HEK293 (cell line): ENCODE measurements around the gene PSMB11.
A peak's percentile ranks its signal among the peaks of the same experiment; 100 is the strongest.

Experiments used
- ATF2 ChIP-seq: fragments of 450-650 bp; formaldehyde crosslinking; IDR thresholded peaks from 2 replicates; pipeline ENCODE4 v1.5.1; 2016; ENCODE audit warnings: missing biosample characterization, missing genetic modification characterization, low read depth
- CTCF ChIP-seq: fragments of 450-650 bp; formaldehyde crosslinking; IDR thresholded peaks from 2 replicates; pipeline ENCODE4 v1.5.1; 2016; ENCODE audit warnings: missing biosample characterization, missing genetic modification characterization
- IKZF3 ChIP-seq: fragments of 450-650 bp; IDR thresholded peaks from 2 replicates; pipeline ENCODE4 v1.5.0; 2018; ENCODE audit warnings: missing biosample characterization, mild to moderate bottlenecking, missing genetic modification characterization, moderate library complexity
- PATZ1 ChIP-seq: fragments of 450-650 bp; formaldehyde crosslinking; IDR thresholded peaks from 2 replicates; pipeline ENCODE4 v1.5.1; 2016; ENCODE audit warnings: missing biosample characterization, missing genetic modification characterization
- REST ChIP-seq: fragments of 450-650 bp; formaldehyde crosslinking; IDR thresholded peaks from 2 replicates; pipeline ENCODE4 v1.5.1; 2016; ENCODE audit warnings: missing biosample characterization, missing genetic modification characterization
- ZNF324 ChIP-seq: fragments of 450-650 bp; formaldehyde crosslinking; IDR thresholded peaks from 2 replicates; pipeline ENCODE4 v1.5.1; 2016; ENCODE audit warnings: missing biosample characterization, missing genetic modification characterization
- ZNF341 ChIP-seq: fragments of 450-650 bp; formaldehyde crosslinking; IDR thresholded peaks from 2 replicates; pipeline ENCODE4; 2016; ENCODE audit warnings: low read depth, missing biosample characterization, missing genetic modification characterization
- ZNF473 ChIP-seq: fragments of 450-650 bp; formaldehyde crosslinking; IDR thresholded peaks from 2 replicates; pipeline ENCODE4 v1.5.1; 2017; ENCODE audit warnings: missing biosample characterization, missing genetic modification characterization
- ZNF596 ChIP-seq: fragments of 450-650 bp; IDR thresholded peaks from 2 replicates; pipeline ENCODE4 v1.5.0; 2018; ENCODE audit warnings: missing biosample characterization, mild to moderate bottlenecking, missing genetic modification characterization, moderate library complexity
- ZNF629 ChIP-seq: fragments of 450-650 bp; formaldehyde crosslinking; IDR thresholded peaks from 2 replicates; pipeline ENCODE4 v1.5.1; 2017; ENCODE audit warnings: missing biosample characterization, missing genetic modification characterization
- ZNF660 ChIP-seq: fragments of 450-650 bp; IDR thresholded peaks from 2 replicates; pipeline ENCODE4 v1.5.1; 2018; ENCODE audit warnings: missing biosample characterization, mild to moderate bottlenecking, missing genetic modification characterization
- ZNF677 ChIP-seq: fragments of 450-650 bp; IDR thresholded peaks from 2 replicates; pipeline ENCODE4 v1.5.0; 2018; ENCODE audit warnings: missing biosample characterization, mild to moderate bottlenecking, missing genetic modification characterization, moderate library complexity
- ZNF776 ChIP-seq: fragments of 450-650 bp; formaldehyde crosslinking; IDR thresholded peaks from 2 replicates; pipeline ENCODE4 v1.5.0; 2017; ENCODE audit warnings: missing biosample characterization, missing genetic modification characterization, borderline replicate concordance
- ZNF777 ChIP-seq: fragments of 450-650 bp; formaldehyde crosslinking; IDR thresholded peaks from 2 replicates; pipeline ENCODE4 v1.5.1; 2017; ENCODE audit warnings: missing biosample characterization, missing genetic modification characterization, borderline replicate concordance

GRCh38 chr14:22995889-22996625 lies 46.0 kb upstream of the PSMB11 start:
- no peak for TF ChIP-seq ZNF473 (tag by site-specific recombination)
- no peak for TF ChIP-seq CTCF (tag by site-specific recombination)
- TF ChIP-seq ZNF629 (tag by site-specific recombination) = no peak
- TF ChIP-seq ZNF660 (tag by site-specific recombination) = no peak
- no peak for TF ChIP-seq ZNF324 (tag by site-specific recombination)
- no peak for TF ChIP-seq ZNF677 (tag by site-specific recombination)
- peak; percentile 85 for TF ChIP-seq REST (tag by site-specific recombination)
- no peak for TF ChIP-seq ATF2
- no peak for TF ChIP-seq IKZF3 (tag by site-specific recombination)
- TF ChIP-seq ZNF596 (tag by site-specific recombination) = no peak
- TF ChIP-seq PATZ1 (tag by site-specific recombination) = no peak
- no peak for TF ChIP-seq ZNF776
- no peak for TF ChIP-seq ZNF341 (tag by site-specific recombination)
- TF ChIP-seq ZNF777 = no peak
